Calu3 (cell line): ENCODE data around the gene KRTAP11-1. TPM values are rescaled to one million over a fixed set of nuclear protein-coding genes. Genes with fewer than 3 reads are reported as not detected.

Source experiments
- BruUV-seq: library from RNA; stranded (reverse); fragments of 400-500 nt; replicated peaks from 2 replicates; lab custom pipeline; 2021; lab: Mats Ljungman, UMichigan
- CTCF ChIA-PET: fragments of 300-600 bp; sonication (Branson Sonifier 250); formaldehyde crosslinking; loops from one replicate; lab custom pipeline; 2022; ENCODE audit warnings: antibody characterized with exemption; lab: Charles Lee
- DNase-seq: peaks from one replicate; pipeline ENCODE4 v3.0.0; 2022
- H3K27ac Mint-ChIP-seq: one replicate; pipeline ENCODE4 v1.8.0; 2022; ENCODE audit warnings: mixed read lengths; ENCODE audit not compliant: unreplicated experiment
- H3K27me3 Mint-ChIP-seq: one replicate; pipeline ENCODE4 v1.8.0; 2022; ENCODE audit warnings: mixed read lengths; ENCODE audit not compliant: unreplicated experiment
- H3K36me3 Mint-ChIP-seq: one replicate; pipeline ENCODE4 v1.8.0; 2022; ENCODE audit warnings: mild to moderate bottlenecking, moderate library complexity, mixed read lengths; ENCODE audit not compliant: insufficient read depth, unreplicated experiment
- H3K4me1 Mint-ChIP-seq: one replicate; pipeline ENCODE4 v1.8.0; 2022; ENCODE audit warnings: mild to moderate bottlenecking, low read depth, mixed read lengths; ENCODE audit not compliant: unreplicated experiment
- H3K4me3 Mint-ChIP-seq: one replicate; pipeline ENCODE4 v1.8.0; 2022; ENCODE audit warnings: mild to moderate bottlenecking, low read depth, moderate library complexity, mixed read lengths; ENCODE audit not compliant: unreplicated experiment
- H3K9me3 Mint-ChIP-seq: one replicate; pipeline ENCODE4 v1.8.0; 2022; ENCODE audit warnings: low read depth, mixed read lengths; ENCODE audit not compliant: unreplicated experiment
- intact Hi-C: fragments of 100-400 bp; cut with micrococcal nuclease; formaldehyde crosslinking; loops from one replicate; pipeline ENCODE4 v1.10.0; 2022; ENCODE audit not compliant: unreplicated experiment
- total RNA-seq: library from RNA; stranded (reverse); gene quantifications from 2 replicates; pipeline ENCODE4 v1.2.3, GENCODE V29; 2022
- TF ChIP-seq, protein P1 (sequence below): fragments of 200-600 bp; IDR thresholded peaks from one replicate; pipeline ENCODE4 v1.8.0; 2022; ENCODE audit warnings: antibody characterized with exemption; ENCODE audit not compliant: unreplicated experiment

Gene KRTAP11-1
- total RNA-seq, 1 experiment from 2014 or later, result not detected

DNA sequence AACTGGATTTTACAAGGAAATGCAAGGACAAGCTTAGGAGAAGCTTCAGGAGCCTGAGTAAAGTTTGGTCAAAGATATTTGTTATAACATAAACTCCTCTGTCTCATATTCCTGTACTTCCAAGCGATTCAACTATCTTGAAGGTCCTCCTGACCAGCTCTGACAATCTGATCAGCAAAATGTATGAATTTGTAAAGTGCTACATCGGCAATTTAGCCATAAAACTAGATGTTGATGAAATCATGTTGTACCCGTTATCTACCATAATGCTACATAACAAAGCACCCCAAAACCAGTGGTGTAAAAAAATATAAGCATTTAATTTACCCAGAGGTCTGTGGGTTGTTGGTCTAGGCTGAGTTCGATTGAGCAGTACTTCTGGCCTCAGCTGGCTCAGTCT, 19.5 kb upstream of the KRTAP11-1 start:
- TF ChIP-seq, protein P1, sequence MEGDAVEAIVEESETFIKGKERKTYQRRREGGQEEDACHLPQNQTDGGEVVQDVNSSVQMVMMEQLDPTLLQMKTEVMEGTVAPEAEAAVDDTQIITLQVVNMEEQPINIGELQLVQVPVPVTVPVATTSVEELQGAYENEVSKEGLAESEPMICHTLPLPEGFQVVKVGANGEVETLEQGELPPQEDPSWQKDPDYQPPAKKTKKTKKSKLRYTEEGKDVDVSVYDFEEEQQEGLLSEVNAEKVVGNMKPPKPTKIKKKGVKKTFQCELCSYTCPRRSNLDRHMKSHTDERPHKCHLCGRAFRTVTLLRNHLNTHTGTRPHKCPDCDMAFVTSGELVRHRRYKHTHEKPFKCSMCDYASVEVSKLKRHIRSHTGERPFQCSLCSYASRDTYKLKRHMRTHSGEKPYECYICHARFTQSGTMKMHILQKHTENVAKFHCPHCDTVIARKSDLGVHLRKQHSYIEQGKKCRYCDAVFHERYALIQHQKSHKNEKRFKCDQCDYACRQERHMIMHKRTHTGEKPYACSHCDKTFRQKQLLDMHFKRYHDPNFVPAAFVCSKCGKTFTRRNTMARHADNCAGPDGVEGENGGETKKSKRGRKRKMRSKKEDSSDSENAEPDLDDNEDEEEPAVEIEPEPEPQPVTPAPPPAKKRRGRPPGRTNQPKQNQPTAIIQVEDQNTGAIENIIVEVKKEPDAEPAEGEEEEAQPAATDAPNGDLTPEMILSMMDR, result no peak
- H3K27ac Mint-ChIP-seq, result no peak overlapping the region

DNA sequence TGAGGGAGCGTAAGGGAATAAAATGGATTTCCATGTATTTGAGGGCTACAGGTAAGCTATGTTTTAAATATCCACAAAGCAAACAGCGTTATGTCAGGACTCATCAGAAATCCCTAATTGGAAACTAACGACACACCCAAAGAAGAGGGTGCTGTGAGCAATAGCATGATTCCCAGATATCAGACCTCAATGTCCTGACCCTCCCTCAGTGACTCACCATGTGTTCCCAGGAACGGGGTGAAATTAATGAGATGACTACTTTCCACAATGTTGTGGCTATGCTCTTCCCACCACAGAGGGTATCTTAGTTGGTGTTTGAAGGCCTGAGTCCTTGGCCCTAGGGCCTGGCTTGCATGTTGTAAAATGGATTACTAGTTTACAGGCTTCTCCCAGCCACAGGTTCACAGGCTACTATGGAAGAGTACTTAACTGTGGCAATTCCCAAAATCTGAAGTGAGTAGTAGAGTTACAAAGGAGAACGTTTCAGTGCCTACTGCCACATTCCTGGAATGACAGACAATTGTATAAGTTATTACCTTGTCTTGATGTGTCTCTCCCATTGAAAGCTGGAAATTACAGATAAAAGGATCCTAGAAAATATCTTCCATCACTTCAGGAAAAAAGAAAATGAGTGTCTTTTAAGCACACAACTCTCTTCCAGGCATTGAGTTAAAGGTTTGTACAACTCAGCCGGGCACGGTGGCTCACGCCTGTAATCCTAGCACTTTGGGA, 1.7 kb upstream of the KRTAP11-1 start:
- DNase-seq, result no peak
- H3K9me3 Mint-ChIP-seq, result peaks cover 4% of the 10 kb centered on the region
- CTCF ChIA-PET, result no interaction called here
- no peaks in the 10 kb centered on the region for H3K4me1 Mint-ChIP-seq
- no peak overlapping the region for H3K4me3 Mint-ChIP-seq
- TF ChIP-seq, protein P1, result no peak
- no peaks in the 10 kb centered on the region for H3K27me3 Mint-ChIP-seq
- intact Hi-C loops, result no loop called here
- BruUV-seq, result no TSS peak
- H3K36me3 Mint-ChIP-seq, result no peaks in the 10 kb centered on the region
- H3K27ac Mint-ChIP-seq, result no peak overlapping the region

More for the DNA sequence above, 19.5 kb upstream of the KRTAP11-1 start:
- DNase-seq, result no peak
- no peaks in the 10 kb centered on the region for H3K27me3 Mint-ChIP-seq
- H3K9me3 Mint-ChIP-seq, result peaks cover 5% of the 10 kb centered on the region
- no peak overlapping the region for H3K4me3 Mint-ChIP-seq
- CTCF ChIA-PET, result no interaction called here
- intact Hi-C loops, result no loop called here
- no peaks in the 10 kb centered on the region for H3K4me1 Mint-ChIP-seq
- H3K36me3 Mint-ChIP-seq, result no peaks in the 10 kb centered on the region
- BruUV-seq, result no TSS peak

DNA sequence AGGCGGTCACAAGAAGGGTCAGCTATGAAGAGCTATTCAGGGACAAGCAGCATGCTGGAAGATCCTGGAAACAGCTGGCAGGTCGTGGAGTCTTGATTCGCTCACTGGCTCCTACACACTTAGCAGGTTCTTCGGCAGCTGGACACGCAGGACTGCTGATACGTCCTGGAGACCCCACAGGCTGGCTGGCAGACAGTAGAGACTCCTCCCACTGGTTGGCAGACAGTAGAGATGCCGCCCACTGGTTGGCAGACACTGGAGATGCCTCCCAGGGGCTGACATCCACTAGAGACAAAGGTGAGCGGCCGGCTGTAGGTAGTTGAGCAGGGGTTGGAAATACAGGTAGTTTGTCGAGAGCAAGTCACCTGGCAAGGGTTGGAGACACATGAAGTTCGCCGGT, 466 bp downstream of the KRTAP11-1 start:
- Mint-ChIP-seq H3K4me3 (no peak overlapping the region), H3K4me1 (no peaks in the 10 kb centered on the region), H3K9me3 (peaks cover 3% of the 10 kb centered on the region), H3K36me3 (no peaks in the 10 kb centered on the region), H3K27me3 (no peaks in the 10 kb centered on the region), H3K27ac (no peak overlapping the region)
- intact Hi-C loops, result no loop called here
- DNase-seq, result no peak
- BruUV-seq, result no TSS peak
- TF ChIP-seq, protein P1, result no peak
- CTCF ChIA-PET, result no interaction called here

DNA sequence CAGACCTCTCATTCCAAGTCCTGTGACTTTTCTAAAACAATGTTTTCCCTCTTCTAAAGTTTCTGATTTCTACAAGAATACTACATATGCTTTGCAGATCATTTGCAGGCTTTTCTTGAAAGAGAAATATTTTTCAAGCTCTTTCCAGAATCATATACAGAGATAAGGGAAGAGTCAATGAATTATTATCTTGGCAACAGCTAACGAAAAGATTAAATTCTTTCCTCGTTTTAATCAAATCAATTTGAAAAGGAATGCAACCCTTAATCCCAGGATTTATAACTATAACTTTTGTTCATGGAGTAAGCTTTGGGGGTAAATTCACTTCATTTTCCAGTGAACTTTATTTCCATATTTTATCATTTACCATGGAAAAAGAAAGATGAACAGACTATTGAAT, 6.9 kb downstream of the KRTAP11-1 start:
- Mint-ChIP-seq H3K4me3 (no peak overlapping the region), H3K27ac (no peak overlapping the region), H3K36me3 (no peaks in the 10 kb centered on the region), H3K27me3 (no peaks in the 10 kb centered on the region), H3K4me1 (no peaks in the 10 kb centered on the region), H3K9me3 (peaks cover 4% of the 10 kb centered on the region)
- CTCF ChIA-PET, result no interaction called here
- no TSS peak for BruUV-seq
- intact Hi-C loops, result no loop called here
- TF ChIP-seq, protein P1, result no peak
- DNase-seq, result no peak
